ENCODE results near the gene FOXN3.
A peak's percentile ranks its signal among the peaks of the same experiment; 100 is the strongest.

FOXN3 gene

GRCh38 chr14:89418452-89418851, 1.4 kb upstream of the FOXN3 start:
- TF ChIP-seq CTCF (IDR thresholded peaks at IDR 0.05; ENCODE audit: insufficient read depth, missing control alignments) = no peak
- DNase-seq (ENCODE audit: insufficient read length, low spot score) (no peak), FAIRE-seq (no peak)

GRCh38 chr14:89417465-89418225, 612 bp upstream of the FOXN3 start:
- TF ChIP-seq CTCF (IDR thresholded peaks at IDR 0.05; ENCODE audit: insufficient read depth, missing control alignments) = peak; percentile 50
- FAIRE-seq (no peak), DNase-seq (ENCODE audit: insufficient read length, low spot score) (no peak)

GRCh38 chr14:89416002-89416995, 734 bp downstream of the FOXN3 start:
- FAIRE-seq = no peak
- TF ChIP-seq CTCF (IDR thresholded peaks at IDR 0.05; ENCODE audit: insufficient read depth, missing control alignments) = no peak
- peak; percentile 95 for DNase-seq (ENCODE audit: insufficient read length, low spot score)

GRCh38 chr14:89415159-89415558, 1.9 kb downstream of the FOXN3 start:
- no peak for DNase-seq (ENCODE audit: insufficient read length, low spot score)
- FAIRE-seq = no peak
- TF ChIP-seq CTCF (IDR thresholded peaks at IDR 0.05; ENCODE audit: insufficient read depth, missing control alignments) = no peak

- FAIRE-seq = no peak
- DNase-seq (ENCODE audit: insufficient read length, low spot score) = no peak
- TF ChIP-seq CTCF (IDR thresholded peaks at IDR 0.05; ENCODE audit: insufficient read depth, missing control alignments) = no peak
Measured at GRCh38 chr14:89411976-89412375, 5.1 kb downstream of the FOXN3 start.

- no peak for DNase-seq (ENCODE audit: insufficient read length, low spot score)
- TF ChIP-seq CTCF (IDR thresholded peaks at IDR 0.05; ENCODE audit: insufficient read depth, missing control alignments) = no peak
- no peak for FAIRE-seq
Measured at GRCh38 chr14:89409961-89410360, 7.1 kb downstream of the FOXN3 start.

Data from D721Med (cell line).